ENCODE results near the gene XRRA1.
"Not testable (repeated sequence)": the region's sequence is repeated elsewhere in the genome, so short reads cannot be mapped to it uniquely, and the experiment has no call there.

The XRRA1 gene

GRCh38 chr11:74838188-74838587, 110.7 kb downstream of the XRRA1 start:
- no peak for TF ChIP-seq CTCF (IDR thresholded peaks at IDR 0.05)
- Histone ChIP-seq H3K4me3 (no peak overlapping the region), H3K27ac (no peak overlapping the region)
- no peak for DNase-seq (ENCODE audit: low spot score)

GRCh38 chr11:74837191-74837590, 111.7 kb downstream of the XRRA1 start:
- Histone ChIP-seq H3K4me3 (no peak overlapping the region), H3K27ac (no peak overlapping the region)
- no peak for DNase-seq (ENCODE audit: low spot score)
- no peak for TF ChIP-seq CTCF (IDR thresholded peaks at IDR 0.05)

- Histone ChIP-seq H3K27ac (no peak overlapping the region), H3K4me3 (no peak overlapping the region)
- TF ChIP-seq CTCF (IDR thresholded peaks at IDR 0.05): no peak
- DNase-seq (ENCODE audit: low spot score): no peak
These were observed 122.0 kb downstream of the XRRA1 start for GRCh38 chr11:74826901-74827300.

GRCh38 chr11:74825596-74825995, 123.3 kb downstream of the XRRA1 start:
- not testable (repeated sequence) for DNase-seq (ENCODE audit: low spot score); H3K27ac ChIP-seq; H3K4me3 ChIP-seq

- no peak for TF ChIP-seq CTCF (IDR thresholded peaks at IDR 0.05)
- no peak overlapping the region for H3K27ac ChIP-seq
- H3K4me3 ChIP-seq: no peak overlapping the region
- DNase-seq (ENCODE audit: low spot score): no peak
These were observed 124.5 kb downstream of the XRRA1 start for GRCh38 chr11:74824285-74824982.

GRCh38 chr11:74822170-74822569, 126.7 kb downstream of the XRRA1 start:
- no peak for DNase-seq (ENCODE audit: low spot score)
- no peak for TF ChIP-seq CTCF (IDR thresholded peaks at IDR 0.05)
- Histone ChIP-seq H3K27ac (peak overlapping the region; percentile 44 to 66), H3K4me3 (peak overlapping the region; percentile 18)

GRCh38 chr11:74820763-74821162, 128.1 kb downstream of the XRRA1 start:
- H3K27ac ChIP-seq: peak overlapping the region in 1 of 2 donors; percentile 47
- H3K4me3 ChIP-seq: no peak overlapping the region
- no peak for DNase-seq (ENCODE audit: low spot score)
- no peak for TF ChIP-seq CTCF (IDR thresholded peaks at IDR 0.05)

Measured in coronary artery (tissue), 2 donors.